Hepatocyte (in vitro differentiated cells): ENCODE data around the gene MITF. TPM values are rescaled to one million over a fixed set of nuclear protein-coding genes. Genes with fewer than 3 reads are reported as not detected.

Experiments used
- DNase-seq: peaks from one replicate; pipeline ENCODE4 v3.0.0-alpha.2; 2016; ENCODE audit warnings: low spot score
- H2AFZ ChIP-seq: fragments of 200-600 bp; sonication (generic); 2 replicates; pipeline ENCODE4 v1.6.0; 2016; ENCODE audit warnings: antibody characterized with exemption, mild to moderate bottlenecking
- H3K27ac ChIP-seq: fragments of 200-600 bp; sonication (generic); 2 replicates; pipeline ENCODE4 v1.5.1; 2016; ENCODE audit warnings: mild to moderate bottlenecking
- H3K27me3 ChIP-seq: fragments of 200-600 bp; sonication (generic); 2 replicates; pipeline ENCODE4 v1.6.1; 2016
- H3K36me3 ChIP-seq: fragments of 200-600 bp; sonication (generic); replicated peaks from 2 replicates; pipeline ENCODE4 v1.5.1; 2016; ENCODE audit warnings: low read depth; ENCODE audit not compliant: insufficient read depth
- H3K4me1 ChIP-seq: fragments of 200-600 bp; sonication (generic); 2 replicates; pipeline ENCODE4 v1.5.1; 2016; ENCODE audit warnings: mild to moderate bottlenecking, moderate library complexity; ENCODE audit not compliant: insufficient read depth
- H3K4me2 ChIP-seq: fragments of 200-600 bp; sonication (generic); 2 replicates; pipeline ENCODE4 v1.6.0; 2016
- H3K4me3 ChIP-seq: fragments of 200-600 bp; sonication (generic); 2 replicates; pipeline ENCODE4 v1.5.1; 2016; ENCODE audit warnings: mild to moderate bottlenecking
- H3K79me2 ChIP-seq: fragments of 200-600 bp; sonication (generic); 2 replicates; pipeline ENCODE4 v1.6.0; 2017; ENCODE audit warnings: mild to moderate bottlenecking
- H3K9me2 ChIP-seq: fragments of 200-600 bp; sonication (generic); replicated peaks from 2 replicates; pipeline ENCODE4 v1.6.0; 2017; ENCODE audit warnings: mild to moderate bottlenecking; ENCODE audit not compliant: insufficient read depth
- H3K9me3 ChIP-seq: fragments of 200-600 bp; sonication (generic); 2 replicates; pipeline ENCODE4 v1.5.1; 2016; ENCODE audit warnings: low read depth, mild to moderate bottlenecking
- H4K20me1 ChIP-seq: fragments of 200-600 bp; sonication (generic); 2 replicates; pipeline ENCODE4 v1.6.0; 2016; ENCODE audit warnings: mild to moderate bottlenecking; ENCODE audit not compliant: insufficient read depth, poor library complexity, severe bottlenecking
- EZH2 ChIP-seq: fragments of 200-600 bp; sonication (generic); IDR thresholded peaks from 2 replicates; pipeline ENCODE4 v1.6.1; 2016; ENCODE audit warnings: antibody characterized with exemption, mild to moderate bottlenecking, borderline replicate concordance
- EZH2phosphoT487 ChIP-seq: fragments of 200-600 bp; sonication (generic); IDR thresholded peaks from one replicate; pipeline ENCODE4 v1.6.1; 2018; ENCODE audit warnings: antibody characterized with exemption, mild to moderate bottlenecking, low read depth, moderate library complexity; ENCODE audit not compliant: unreplicated experiment, severe bottlenecking
- WGBS: methylation state at CpG from one replicate; pipeline ENCODE4 v1.1.6; 2016; ENCODE audit warnings: low lambda C conversion rate; ENCODE audit errors: missing lambda C conversion rate; 5-methylcytosine and 5-hydroxymethylcytosine counted together
- polyA plus RNA-seq: library from polyadenylated mRNA; unstranded; fragments of >200 nt; fragmentation: Nextera tagmentation; extraction: Ambion mirVana; gene quantifications from 2 replicates; pipeline ENCODE4 v1.2.1, GENCODE V29; 2016
- total RNA-seq: library from RNA; depleted of rRNA; stranded (reverse); fragments of >200 nt; gene quantifications from 2 replicates; pipeline ENCODE4 v1.2.3, GENCODE V29; 2014
- TF ChIP-seq, protein P1 (sequence below): fragments of 200-600 bp; sonication (generic); IDR thresholded peaks from 2 replicates; pipeline ENCODE4 v1.5.1; 2016; ENCODE audit warnings: antibody characterized with exemption, mild to moderate bottlenecking; ENCODE audit not compliant: poor library complexity

The MITF gene
- total and polyA plus RNA-seq, 2 experiments from 2014 or later: 7.1 to 14.2 TPM

DNA sequence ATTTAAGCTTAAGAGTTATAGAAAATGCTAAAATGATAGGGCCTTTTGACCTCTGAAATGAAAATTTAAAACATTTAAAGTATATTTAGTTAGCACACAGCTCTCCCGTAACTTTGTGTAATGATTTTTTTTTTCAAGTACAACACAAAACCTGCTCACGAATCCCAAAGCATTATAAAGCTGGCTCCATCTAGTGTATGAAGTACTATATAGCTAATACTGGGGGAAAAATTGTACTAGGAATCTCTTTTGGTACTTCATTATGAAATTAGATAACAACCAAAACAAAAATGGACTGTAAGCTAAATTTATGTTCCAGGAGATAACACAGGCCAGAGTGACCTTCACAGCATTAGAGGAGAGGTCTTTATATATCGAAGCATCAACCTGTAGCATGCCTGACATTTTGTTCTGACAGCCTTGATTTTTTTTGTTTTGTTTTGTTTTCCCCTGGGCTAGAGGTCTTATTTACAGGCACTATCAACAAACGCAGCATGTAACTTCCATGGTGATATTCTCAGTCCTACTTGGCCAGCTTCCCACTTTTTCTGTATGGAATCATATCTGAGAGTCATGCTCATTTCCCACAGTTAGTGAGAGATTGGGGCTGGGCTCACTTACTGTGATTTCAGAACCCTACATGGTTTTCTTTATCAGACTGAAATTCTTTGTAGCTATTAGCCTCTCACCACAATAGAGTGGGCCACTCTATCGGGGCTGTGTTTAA, 116.3 kb downstream of the MITF start:
- Histone ChIP-seq H4K20me1 (no peaks in the 10 kb centered on the region), H3K36me3 (no peaks in the 10 kb centered on the region), H3K4me2 (peak overlapping the region; percentile 34), H3K27me3 (no peaks in the 10 kb centered on the region), H3K79me2 (no peaks in the 10 kb centered on the region), H3K4me3 (no peak overlapping the region), H3K9me2 (no peaks in the 10 kb centered on the region), H3K27ac (no peak overlapping the region), H2AFZ (no peak overlapping the region), H3K9me3 (no peaks in the 10 kb centered on the region), H3K4me1 (no peaks in the 10 kb centered on the region)
- 29% methylated on average over 5 of the region's 5 CpGs for WGBS
- TF ChIP-seq EZH2phosphoT487: no peak
- TF ChIP-seq, protein P1, sequence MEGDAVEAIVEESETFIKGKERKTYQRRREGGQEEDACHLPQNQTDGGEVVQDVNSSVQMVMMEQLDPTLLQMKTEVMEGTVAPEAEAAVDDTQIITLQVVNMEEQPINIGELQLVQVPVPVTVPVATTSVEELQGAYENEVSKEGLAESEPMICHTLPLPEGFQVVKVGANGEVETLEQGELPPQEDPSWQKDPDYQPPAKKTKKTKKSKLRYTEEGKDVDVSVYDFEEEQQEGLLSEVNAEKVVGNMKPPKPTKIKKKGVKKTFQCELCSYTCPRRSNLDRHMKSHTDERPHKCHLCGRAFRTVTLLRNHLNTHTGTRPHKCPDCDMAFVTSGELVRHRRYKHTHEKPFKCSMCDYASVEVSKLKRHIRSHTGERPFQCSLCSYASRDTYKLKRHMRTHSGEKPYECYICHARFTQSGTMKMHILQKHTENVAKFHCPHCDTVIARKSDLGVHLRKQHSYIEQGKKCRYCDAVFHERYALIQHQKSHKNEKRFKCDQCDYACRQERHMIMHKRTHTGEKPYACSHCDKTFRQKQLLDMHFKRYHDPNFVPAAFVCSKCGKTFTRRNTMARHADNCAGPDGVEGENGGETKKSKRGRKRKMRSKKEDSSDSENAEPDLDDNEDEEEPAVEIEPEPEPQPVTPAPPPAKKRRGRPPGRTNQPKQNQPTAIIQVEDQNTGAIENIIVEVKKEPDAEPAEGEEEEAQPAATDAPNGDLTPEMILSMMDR: peak; percentile 66
- TF ChIP-seq EZH2: no peak
- peak; percentile 41 for DNase-seq

DNA sequence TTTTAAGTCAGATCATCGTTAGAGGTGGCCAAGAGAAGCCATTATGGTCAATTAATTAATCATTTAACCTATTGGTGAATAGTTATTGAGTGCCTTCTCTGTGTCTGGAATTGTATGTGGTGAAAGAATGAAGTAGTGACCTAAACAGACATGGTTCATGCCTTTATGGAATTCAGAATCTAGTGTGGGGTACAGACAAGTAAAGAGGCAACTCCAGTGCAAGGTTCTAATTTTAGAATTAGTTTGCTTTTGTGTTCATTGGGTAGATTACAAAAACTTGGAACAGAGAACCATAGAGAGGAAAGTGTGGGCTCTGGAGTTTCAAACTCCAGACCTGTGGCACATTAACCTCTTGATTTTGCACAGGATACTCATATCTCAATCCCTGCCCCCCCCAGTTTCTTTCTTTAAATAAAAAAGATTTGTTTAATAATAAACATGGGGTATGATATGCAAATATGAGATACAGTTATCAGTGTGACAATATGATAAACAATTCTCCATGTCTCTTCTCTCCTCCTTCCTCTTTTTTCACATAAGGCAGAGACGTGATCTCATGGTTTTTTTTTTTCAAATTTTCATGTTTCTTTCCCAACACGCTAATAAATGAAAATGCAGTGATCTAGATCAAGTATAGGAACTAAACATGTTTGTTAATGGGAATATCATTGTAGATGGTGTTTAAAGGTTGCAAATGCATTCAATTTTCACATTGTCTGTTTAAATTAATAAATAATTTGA, 117.9 kb downstream of the MITF start:
- 83% methylated on average over 3 of the region's 3 CpGs for WGBS
- no peak overlapping the region for H3K4me2 ChIP-seq
- H3K4me1 ChIP-seq: no peaks in the 10 kb centered on the region
- H3K79me2 ChIP-seq: no peaks in the 10 kb centered on the region
- H3K9me3 ChIP-seq: no peaks in the 10 kb centered on the region
- H3K4me3 ChIP-seq: no peak overlapping the region
- DNase-seq: no peak
- TF ChIP-seq, protein P1: no peak
- TF ChIP-seq EZH2: no peak
- no peak for TF ChIP-seq EZH2phosphoT487
- no peaks in the 10 kb centered on the region for H3K27me3 ChIP-seq
- H4K20me1 ChIP-seq: no peaks in the 10 kb centered on the region
- no peak overlapping the region for H3K27ac ChIP-seq
- no peaks in the 10 kb centered on the region for H3K36me3 ChIP-seq
- H3K9me2 ChIP-seq: no peaks in the 10 kb centered on the region
- H2AFZ ChIP-seq: no peak overlapping the region

DNA sequence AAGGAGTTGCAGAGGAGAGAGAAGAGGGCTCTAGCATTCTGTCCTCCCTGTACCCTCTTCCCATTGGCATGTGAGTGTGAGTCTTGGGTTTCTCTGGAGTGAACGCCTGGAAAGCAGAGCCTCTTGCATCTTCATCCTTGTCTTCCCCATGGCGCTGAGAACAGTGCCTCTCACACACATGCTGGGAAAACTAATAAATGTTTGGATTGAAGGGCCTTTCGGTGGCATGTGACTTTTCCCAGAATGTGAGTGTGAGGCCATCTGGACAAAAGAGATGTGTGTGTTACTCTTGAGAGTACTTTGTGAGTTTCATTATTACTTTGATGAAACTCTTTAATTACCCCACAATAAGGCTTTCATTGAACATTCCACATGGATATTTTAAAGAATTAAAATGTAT, 122.3 kb downstream of the MITF start:
- Histone ChIP-seq H3K4me1 (peaks cover 15% of the 10 kb centered on the region), H4K20me1 (no peaks in the 10 kb centered on the region), H3K27ac (no peak overlapping the region), H3K4me3 (no peak overlapping the region), H2AFZ (no peak overlapping the region), H3K36me3 (no peaks in the 10 kb centered on the region), H3K4me2 (no peak overlapping the region), H3K79me2 (no peaks in the 10 kb centered on the region), H3K9me3 (no peaks in the 10 kb centered on the region), H3K27me3 (no peaks in the 10 kb centered on the region), H3K9me2 (no peaks in the 10 kb centered on the region)
- DNase-seq: no peak
- WGBS: 93% methylated on average over 3 of the region's 3 CpGs
- TF ChIP-seq, protein P1: no peak
- TF ChIP-seq EZH2phosphoT487: no peak
- no peak for TF ChIP-seq EZH2
